ENCODE measurements around the gene CLRN2. TPM values are rescaled to one million over a fixed set of nuclear protein-coding genes. Genes with fewer than 3 reads are reported as not detected.
"Not testable (repeated sequence)": the region's sequence is repeated elsewhere in the genome, so short reads cannot be mapped to it uniquely, and the experiment has no call there.

CLRN2 gene
- total RNA-seq, 2 experiments from 2014 or later, result not detected

DNA sequence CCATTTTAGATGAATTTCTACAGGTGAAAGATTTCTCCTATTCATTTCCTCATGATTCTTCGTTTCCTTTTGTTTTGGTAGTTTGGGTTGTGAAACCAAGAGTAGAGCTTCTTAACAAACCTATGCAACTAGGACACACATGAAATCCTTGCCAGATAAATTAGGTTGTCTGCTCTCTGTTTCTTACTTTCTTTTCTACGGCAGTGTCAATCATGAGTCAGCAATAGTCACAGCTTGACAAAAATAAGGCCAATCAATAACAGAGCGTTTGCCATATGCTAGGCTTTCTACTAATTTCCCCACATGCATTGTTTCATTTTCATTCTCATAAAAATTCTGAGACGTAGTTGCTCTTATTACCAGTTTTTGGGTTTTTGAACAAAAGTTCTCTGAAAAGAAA lies 20.3 kb downstream of the CLRN2 start:
- no peak for TF ChIP-seq EZH2phosphoT487 (IDR thresholded peaks at IDR 0.05; ENCODE audit: borderline replicate concordance, low read depth, low read length)
- no peak for TF ChIP-seq CTCF (conservative IDR thresholded peaks at IDR 0.05; ENCODE audit: low read length)
- Histone ChIP-seq H3K79me2 (ENCODE audit: insufficient read depth, low read depth, low read length) (no peaks in the 10 kb centered on the region), H3K4me1 (ENCODE audit: insufficient read depth, low read length, poor library complexity, severe bottlenecking) (no peaks in the 10 kb centered on the region), H3K4me2 (ENCODE audit: low read length) (no peak overlapping the region), H3K36me3 (ENCODE audit: insufficient read depth, low read length) (no peaks in the 10 kb centered on the region), H4K20me1 (ENCODE audit: insufficient read depth, low read length) (no peaks in the 10 kb centered on the region), H2AFZ (ENCODE audit: low read length) (no peak overlapping the region), H3K4me3 (ENCODE audit: low read depth, low read length, poor library complexity, severe bottlenecking) (no peak overlapping the region), H3K27ac (ENCODE audit: low read depth, low read length, poor library complexity, severe bottlenecking) (no peak overlapping the region), H3K9me2 (ENCODE audit: insufficient read depth, low read length) (no peaks in the 10 kb centered on the region), H3K9me3 (ENCODE audit: low read length) (0 out of 2 replicates have a peak, but pooled peaks cover 6% of the 10 kb centered on the region)
- ChIA-PET POLR2A (interaction anchor here (0.7 to 1.5 kb wide), 2 partner anchors 13 to 982 kb away, joined by 3 to 5 read pairs; no protein-coding TSS in a partner anchor), CTCF (ENCODE audit: unreplicated experiment) (interaction anchor here (0.6 kb wide), 1 partner anchor 20 kb away, joined by 3 read pairs; no protein-coding TSS in a partner anchor)
- no peak for DNase-seq (ENCODE audit: low spot score)
- no TSS peak for BruUV-seq (replicated peaks)
- intact Hi-C loops (cut with micrococcal nuclease; ENCODE audit: unreplicated experiment), result no loop called here

DNA sequence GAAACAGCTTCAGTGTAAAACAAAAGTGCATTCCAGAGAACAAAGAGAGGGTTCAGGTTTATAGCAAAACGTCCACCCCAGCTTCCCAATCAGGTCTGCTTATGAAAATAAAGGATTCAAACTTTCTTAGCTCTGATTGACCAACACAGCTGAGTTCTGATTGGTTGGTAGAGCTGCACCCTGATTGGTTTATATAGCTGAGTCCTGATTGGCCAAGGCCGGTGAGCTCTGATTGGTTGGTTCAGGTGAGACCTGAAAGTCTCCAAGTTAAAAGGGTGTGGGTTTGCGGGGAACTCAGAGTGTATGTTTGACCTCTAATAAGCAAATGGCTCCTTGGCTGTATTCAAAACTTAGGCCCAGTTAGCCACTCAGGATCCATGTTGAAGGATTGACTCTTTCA lies 20.9 kb downstream of the CLRN2 start:
- CTCF ChIA-PET (ENCODE audit: unreplicated experiment), result interaction anchor here (0.6 kb wide), 1 partner anchor 19 kb away, joined by 3 read pairs; no protein-coding TSS in a partner anchor
- 0 out of 2 replicates have a peak, but pooled peaks cover 6% of the 10 kb centered on the region for H3K9me3 ChIP-seq (ENCODE audit: low read length)
- DNase-seq (ENCODE audit: low spot score), result no peak
- no peak for TF ChIP-seq EZH2phosphoT487 (IDR thresholded peaks at IDR 0.05; ENCODE audit: borderline replicate concordance, low read depth, low read length)
- TF ChIP-seq CTCF (conservative IDR thresholded peaks at IDR 0.05; ENCODE audit: low read length), result no peak
- no peaks in the 10 kb centered on the region for H3K79me2 ChIP-seq (ENCODE audit: insufficient read depth, low read depth, low read length)
- no peaks in the 10 kb centered on the region for H4K20me1 ChIP-seq (ENCODE audit: insufficient read depth, low read length)
- H2AFZ ChIP-seq (ENCODE audit: low read length), result no peak overlapping the region
- POLR2A ChIA-PET, result interaction anchor here (1.5 kb wide), 1 partner anchor 13 kb away, joined by 5 read pairs; no protein-coding TSS in a partner anchor
- no peaks in the 10 kb centered on the region for H3K9me2 ChIP-seq (ENCODE audit: insufficient read depth, low read length)
- no TSS peak for BruUV-seq (replicated peaks)
- no peak overlapping the region for H3K4me2 ChIP-seq (ENCODE audit: low read length)
- no peaks in the 10 kb centered on the region for H3K36me3 ChIP-seq (ENCODE audit: insufficient read depth, low read length)
- no peak overlapping the region for H3K27ac ChIP-seq (ENCODE audit: low read depth, low read length, poor library complexity, severe bottlenecking)
- intact Hi-C loops (cut with micrococcal nuclease; ENCODE audit: unreplicated experiment), result no loop called here
- H3K4me3 ChIP-seq (ENCODE audit: low read depth, low read length, poor library complexity, severe bottlenecking), result no peak overlapping the region
- H3K4me1 ChIP-seq (ENCODE audit: insufficient read depth, low read length, poor library complexity, severe bottlenecking), result no peaks in the 10 kb centered on the region

GRCh38 chr4:17537060-17537459 lies 22.1 kb downstream of the CLRN2 start:
- H3K9me2 ChIP-seq (ENCODE audit: insufficient read depth, low read length); H3K4me1 ChIP-seq (ENCODE audit: insufficient read depth, low read length, poor library complexity, severe bottlenecking); BruUV-seq (replicated peaks); H3K4me3 ChIP-seq (ENCODE audit: low read depth, low read length, poor library complexity, severe bottlenecking); H3K79me2 ChIP-seq (ENCODE audit: insufficient read depth, low read depth, low read length); intact Hi-C loops (cut with micrococcal nuclease; ENCODE audit: unreplicated experiment); H3K36me3 ChIP-seq (ENCODE audit: insufficient read depth, low read length); H2AFZ ChIP-seq (ENCODE audit: low read length); H4K20me1 ChIP-seq (ENCODE audit: insufficient read depth, low read length); DNase-seq (ENCODE audit: low spot score); H3K4me2 ChIP-seq (ENCODE audit: low read length); CTCF ChIA-PET (ENCODE audit: unreplicated experiment); H3K27ac ChIP-seq (ENCODE audit: low read depth, low read length, poor library complexity, severe bottlenecking); H3K9me3 ChIP-seq (ENCODE audit: low read length): not testable (repeated sequence)
- POLR2A ChIA-PET, result interaction anchor here (0.6 to 0.7 kb wide), 2 partner anchors 31 to 1808 kb away, joined by 3 to 4 read pairs; no protein-coding TSS in a partner anchor
